PC-3 (cell line): ENCODE data around the gene UGT1A5. TPM values are rescaled to one million over a fixed set of nuclear protein-coding genes. Genes with fewer than 3 reads are reported as not detected.

Experiments
- ATAC-seq: fragments of 200-7000 bp; cut with Tn5 transposase; 2 replicates; pipeline ENCODE4 v1.9.1; 2020; ENCODE audit warnings: mild to moderate bottlenecking, moderate library complexity
- BruUV-seq: library from RNA; stranded (reverse); fragments of 400-500 nt; replicated peaks from 2 replicates; lab custom pipeline; 2021; lab: Mats Ljungman, UMichigan
- CTCF ChIA-PET: fragments of 300-600 bp; sonication (Branson Sonifier 250); formaldehyde crosslinking; loops from one replicate; lab custom pipeline; 2022; ENCODE audit warnings: antibody characterized with exemption; lab: Charles Lee
- POLR2A ChIA-PET: fragments of 300-600 bp; sonication (Branson Sonifier 250); formaldehyde crosslinking; loops from one replicate; lab custom pipeline; 2022; ENCODE audit warnings: antibody characterized with exemption; ENCODE audit not compliant: unreplicated experiment; lab: Charles Lee
- DNase-seq: peaks from one replicate; pipeline ENCODE4 v3.0.0-alpha.2; 2015
- H2AFZ ChIP-seq: fragments of 300-600 bp; sonication (generic); 2 replicates; pipeline ENCODE4 v1.6.0; 2016; ENCODE audit warnings: antibody characterized with exemption, low read length
- H3F3A ChIP-seq: fragments of 300-600 bp; sonication (generic); one replicate; pipeline ENCODE4 v1.6.0; 2017; ENCODE audit warnings: antibody characterized with exemption, low read length, control low read depth, mild to moderate bottlenecking; ENCODE audit not compliant: unreplicated experiment
- H3K27ac ChIP-seq: fragments of 300-600 bp; sonication (generic); 2 replicates; pipeline ENCODE4 v1.5.1; 2016; ENCODE audit warnings: mild to moderate bottlenecking, low read length
- H3K27me3 ChIP-seq: fragments of 300-600 bp; sonication (generic); 2 replicates; pipeline ENCODE4 v1.6.1; 2016; ENCODE audit warnings: low read length, mixed read lengths
- H3K36me3 ChIP-seq: fragments of 300-600 bp; sonication (generic); 2 replicates; pipeline ENCODE4 v1.6.1; 2016; ENCODE audit warnings: low read depth, mixed run types, low read length, mixed read lengths
- H3K4me1 ChIP-seq: fragments of 300-600 bp; sonication (generic); 2 replicates; pipeline ENCODE4 v1.5.1; 2016; ENCODE audit warnings: low read length; ENCODE audit not compliant: insufficient read depth
- H3K4me2 ChIP-seq: fragments of 300-600 bp; sonication (generic); 2 replicates; pipeline ENCODE4 v1.6.0; 2016; ENCODE audit warnings: low read length
- H3K4me3 ChIP-seq: fragments of 300-600 bp; sonication (generic); 2 replicates; pipeline ENCODE4 v1.5.1; 2016; ENCODE audit warnings: mild to moderate bottlenecking, low read length, mixed read lengths
- H3K79me2 ChIP-seq: fragments of 300-600 bp; sonication (generic); 2 replicates; pipeline ENCODE4 v1.6.1; 2017; ENCODE audit warnings: low read length, mixed read lengths
- H3K9ac ChIP-seq: fragments of 300-600 bp; sonication (generic); 2 replicates; pipeline ENCODE4 v1.6.0; 2016; ENCODE audit warnings: mild to moderate bottlenecking, low read length
- H3K9me2 ChIP-seq: fragments of 300-600 bp; sonication (generic); replicated peaks from 2 replicates; pipeline ENCODE4 v1.6.1; 2016; ENCODE audit warnings: mixed run types, low read length, mixed read lengths
- H3K9me3 ChIP-seq: fragments of 300-600 bp; sonication (generic); 2 replicates; pipeline ENCODE4 v1.6.1; 2016; ENCODE audit warnings: low read length, mixed read lengths
- H4K20me1 ChIP-seq: fragments of 300-600 bp; sonication (generic); 2 replicates; pipeline ENCODE4 v1.6.1; 2016; ENCODE audit warnings: low read length, mixed read lengths
- EZH2 ChIP-seq: fragments of 300-600 bp; sonication (generic); IDR thresholded peaks from one replicate; pipeline ENCODE4 v1.6.1; 2017; ENCODE audit warnings: antibody characterized with exemption, mild to moderate bottlenecking, low read length; ENCODE audit not compliant: unreplicated experiment
- EZH2phosphoT487 ChIP-seq: fragments of 300-600 bp; sonication (generic); IDR thresholded peaks from 2 replicates; pipeline ENCODE4 v1.6.1; 2018; ENCODE audit warnings: mild to moderate bottlenecking, antibody characterized with exemption, low read length, borderline replicate concordance
- intact Hi-C: fragments of 100-400 bp; cut with micrococcal nuclease; formaldehyde crosslinking; loops from 2 replicates; pipeline ENCODE4 v1.9.0; 2023
- total RNA-seq: library from RNA; depleted of rRNA; stranded (reverse); fragments of >200 nt; gene quantifications from 2 replicates; pipeline ENCODE4 v1.2.3, GENCODE V29; 2014
- TF ChIP-seq, protein P1 (sequence below): fragments of 300-600 bp; sonication (generic); conservative IDR thresholded peaks from 2 replicates; pipeline ENCODE4 v1.5.1; 2017; ENCODE audit warnings: antibody characterized with exemption, low read depth, mild to moderate bottlenecking, low read length

Gene UGT1A5
- total RNA-seq, 1 experiment from 2014 or later, result not detected

DNA sequence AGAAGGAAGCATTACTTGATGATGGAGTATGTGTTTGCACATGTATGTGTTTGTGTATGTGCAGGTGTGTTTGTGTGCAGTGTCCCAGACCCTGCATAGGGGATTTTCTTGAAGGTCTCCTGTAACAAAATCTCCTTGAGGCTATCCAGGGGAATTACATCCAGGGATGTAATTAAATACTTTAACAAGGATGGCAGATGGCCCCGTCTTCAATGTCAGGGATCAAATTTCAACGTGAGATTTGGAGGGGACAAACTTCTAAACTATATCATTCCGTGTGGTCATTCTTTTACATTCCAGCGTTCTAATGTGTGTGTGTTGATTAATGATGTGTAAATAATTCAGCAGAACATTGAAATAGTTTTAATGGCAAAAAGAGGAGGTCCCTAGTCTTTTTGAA is 37.7 kb upstream of the UGT1A5 start:
- Histone ChIP-seq H3K79me2 (no peaks in the 10 kb centered on the region), H4K20me1 (no peaks in the 10 kb centered on the region), H3K9me3 (no peaks in the 10 kb centered on the region), H3K9me2 (no peaks in the 10 kb centered on the region), H2AFZ (no peak overlapping the region), H3K27ac (no peak overlapping the region), H3K4me1 (no peaks in the 10 kb centered on the region), H3K4me2 (no peak overlapping the region), H3K4me3 (no peak overlapping the region), H3K9ac (no peak overlapping the region), H3K27me3 (no peaks in the 10 kb centered on the region), H3F3A (no peaks in the 10 kb centered on the region), H3K36me3 (no peaks in the 10 kb centered on the region)
- DNase-seq (no peak), ATAC-seq (no peak)
- POLR2A ChIA-PET, result no interaction called here
- CTCF ChIA-PET, result no interaction called here
- intact Hi-C loops, result no loop called here
- no peak for TF ChIP-seq EZH2
- TF ChIP-seq, protein P1, sequence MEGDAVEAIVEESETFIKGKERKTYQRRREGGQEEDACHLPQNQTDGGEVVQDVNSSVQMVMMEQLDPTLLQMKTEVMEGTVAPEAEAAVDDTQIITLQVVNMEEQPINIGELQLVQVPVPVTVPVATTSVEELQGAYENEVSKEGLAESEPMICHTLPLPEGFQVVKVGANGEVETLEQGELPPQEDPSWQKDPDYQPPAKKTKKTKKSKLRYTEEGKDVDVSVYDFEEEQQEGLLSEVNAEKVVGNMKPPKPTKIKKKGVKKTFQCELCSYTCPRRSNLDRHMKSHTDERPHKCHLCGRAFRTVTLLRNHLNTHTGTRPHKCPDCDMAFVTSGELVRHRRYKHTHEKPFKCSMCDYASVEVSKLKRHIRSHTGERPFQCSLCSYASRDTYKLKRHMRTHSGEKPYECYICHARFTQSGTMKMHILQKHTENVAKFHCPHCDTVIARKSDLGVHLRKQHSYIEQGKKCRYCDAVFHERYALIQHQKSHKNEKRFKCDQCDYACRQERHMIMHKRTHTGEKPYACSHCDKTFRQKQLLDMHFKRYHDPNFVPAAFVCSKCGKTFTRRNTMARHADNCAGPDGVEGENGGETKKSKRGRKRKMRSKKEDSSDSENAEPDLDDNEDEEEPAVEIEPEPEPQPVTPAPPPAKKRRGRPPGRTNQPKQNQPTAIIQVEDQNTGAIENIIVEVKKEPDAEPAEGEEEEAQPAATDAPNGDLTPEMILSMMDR, result no peak
- TF ChIP-seq EZH2phosphoT487, result no peak
- BruUV-seq, result no TSS peak

DNA sequence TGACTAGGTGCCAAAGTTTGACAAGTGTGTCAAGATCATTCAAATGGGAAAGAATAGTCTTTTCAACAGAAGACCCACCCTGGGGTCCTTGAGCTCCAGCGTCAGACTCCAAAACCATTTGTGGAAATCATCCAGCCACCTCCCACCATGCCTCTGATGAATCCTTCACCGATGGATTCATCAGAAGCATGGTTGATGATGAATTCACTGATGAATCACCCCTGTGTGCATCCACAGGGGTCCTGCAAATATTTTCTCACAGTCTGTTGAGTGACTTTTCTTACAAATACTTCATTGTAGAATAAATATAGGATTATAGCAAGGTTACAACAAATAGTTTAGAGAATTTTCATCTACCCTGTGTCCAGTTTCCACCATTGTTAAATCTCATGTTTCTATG is 36.7 kb upstream of the UGT1A5 start:
- Histone ChIP-seq H3K4me3 (no peak overlapping the region), H4K20me1 (no peaks in the 10 kb centered on the region), H3K4me2 (no peak overlapping the region), H2AFZ (no peak overlapping the region), H3K36me3 (no peaks in the 10 kb centered on the region), H3F3A (no peaks in the 10 kb centered on the region), H3K4me1 (no peaks in the 10 kb centered on the region), H3K9me2 (no peaks in the 10 kb centered on the region), H3K79me2 (no peaks in the 10 kb centered on the region), H3K9me3 (no peaks in the 10 kb centered on the region), H3K9ac (no peak overlapping the region), H3K27me3 (no peaks in the 10 kb centered on the region), H3K27ac (no peak overlapping the region)
- no TSS peak for BruUV-seq
- ChIA-PET CTCF (no interaction called here), POLR2A (no interaction called here)
- ATAC-seq (no peak), DNase-seq (no peak)
- TF ChIP-seq EZH2phosphoT487 (no peak), EZH2 (no peak)
- TF ChIP-seq, protein P1, result no peak
- intact Hi-C loops, result no loop called here

DNA sequence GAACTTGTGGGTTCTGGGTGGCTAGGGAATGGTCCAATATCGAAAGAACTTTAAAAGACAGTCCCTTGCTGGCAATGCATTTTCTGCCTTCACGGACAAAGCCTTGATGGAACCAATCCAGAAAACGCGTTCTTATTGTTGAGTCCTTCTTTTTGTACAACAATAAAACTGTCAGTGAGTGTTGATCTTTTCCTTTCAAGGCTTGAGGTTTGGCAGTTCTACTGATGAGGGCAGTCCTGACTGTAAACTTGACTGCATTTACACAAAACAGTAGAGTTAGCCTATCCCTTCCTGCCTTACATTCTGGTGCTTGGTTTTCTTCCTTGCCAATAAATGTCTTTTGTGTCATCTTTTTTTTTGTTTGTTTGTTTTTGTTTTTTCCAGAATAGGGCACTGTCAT is 33.5 kb upstream of the UGT1A5 start:
- BruUV-seq, result no TSS peak
- CTCF ChIA-PET, result no interaction called here
- H3K4me2 ChIP-seq, result no peak overlapping the region
- H3F3A ChIP-seq, result no peaks in the 10 kb centered on the region
- no peaks in the 10 kb centered on the region for H3K79me2 ChIP-seq
- H3K4me1 ChIP-seq, result no peaks in the 10 kb centered on the region
- DNase-seq, result no peak
- no peak overlapping the region for H2AFZ ChIP-seq
- ATAC-seq, result peak; percentile 35; the same call in 1 of the 2 replicates
- TF ChIP-seq EZH2 (no peak), EZH2phosphoT487 (no peak)
- TF ChIP-seq, protein P1, result no peak
- no peak overlapping the region for H3K9ac ChIP-seq
- no peaks in the 10 kb centered on the region for H4K20me1 ChIP-seq
- intact Hi-C loops, result no loop called here
- H3K27ac ChIP-seq, result no peak overlapping the region
- H3K9me2 ChIP-seq, result no peaks in the 10 kb centered on the region; the same call in 1 of the 2 replicates
- no peaks in the 10 kb centered on the region for H3K36me3 ChIP-seq
- POLR2A ChIA-PET, result no interaction called here
- H3K27me3 ChIP-seq, result no peaks in the 10 kb centered on the region
- H3K9me3 ChIP-seq, result no peaks in the 10 kb centered on the region
- no peak overlapping the region for H3K4me3 ChIP-seq
